ENCODE data around the gene FCHSD1.

DNA sequence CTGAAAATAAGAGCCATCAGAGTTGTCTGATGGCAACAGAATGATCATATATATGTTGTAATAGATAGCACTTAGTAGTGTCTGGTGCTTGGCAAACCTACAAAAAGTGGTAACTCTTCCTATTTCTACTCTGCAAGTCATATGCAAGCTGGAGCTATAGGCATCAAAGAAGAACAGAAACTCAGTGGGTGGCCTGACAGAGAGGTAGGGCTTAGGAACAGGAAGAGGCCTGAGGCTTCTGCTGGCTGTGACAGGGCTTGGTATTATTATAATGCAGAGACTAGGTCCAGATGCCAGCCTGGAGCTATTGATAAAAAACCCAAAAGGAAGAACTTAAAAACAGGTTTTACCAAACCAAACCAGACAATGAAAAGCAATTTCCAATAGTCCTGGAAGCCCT lies 28.0 kb downstream of the FCHSD1 start:
- TF ChIP-seq CTCF (IDR thresholded peaks at IDR 0.05), result no peak
- no peak for TF ChIP-seq EZH2 (IDR thresholded peaks at IDR 0.05; ENCODE audit: borderline replicate concordance, insufficient read depth, low read depth, low read length, poor library complexity, severe bottlenecking)

All from B cell (primary cell).